HG02571 (cell line): Measurements from ENCODE around the gene PODN.

Experiments used
- ATAC-seq: cut with Tn5 transposase; IDR thresholded peaks from one replicate; pipeline ENCODE4 v1.9.1; 2021; ENCODE audit warnings: mild to moderate bottlenecking, moderate library complexity; ENCODE audit not compliant: unreplicated experiment

Gene PODN

GRCh38 chr1:53073868-53074311 is 11.9 kb downstream of the PODN start:
- ATAC-seq = no peak

GRCh38 chr1:53074313-53075154 is 12.5 kb downstream of the PODN start:
- ATAC-seq = no peak

GRCh38 chr1:53075206-53075605 is 13.2 kb downstream of the PODN start:
- ATAC-seq = no peak

- no peak for ATAC-seq
Observed at GRCh38 chr1:53075761-53076163, 13.7 kb downstream of the PODN start.

GRCh38 chr1:53076165-53076564 is 14.2 kb downstream of the PODN start:
- no peak for ATAC-seq

GRCh38 chr1:53076721-53077598 is 14.9 kb downstream of the PODN start:
- no peak for ATAC-seq

GRCh38 chr1:53077599-53077965 is 15.6 kb downstream of the PODN start:
- no peak for ATAC-seq

- no peak for ATAC-seq
Observed at GRCh38 chr1:53078333-53079101, 16.5 kb downstream of the PODN start.

- ATAC-seq = no peak
Observed at GRCh38 chr1:53079251-53079650, 17.2 kb downstream of the PODN start.

- ATAC-seq = no peak
Observed at GRCh38 chr1:53080041-53080440, 18.0 kb downstream of the PODN start.

- no peak for ATAC-seq
Observed at GRCh38 chr1:53080769-53081168, 18.8 kb downstream of the PODN start.

GRCh38 chr1:53081384-53082066 is 19.5 kb downstream of the PODN start:
- ATAC-seq = no peak

GRCh38 chr1:53082826-53083455 is 20.9 kb downstream of the PODN start:
- ATAC-seq = no peak

- ATAC-seq = no peak
Observed at GRCh38 chr1:53083636-53084588, 21.9 kb downstream of the PODN start.

- ATAC-seq = no peak
Observed at GRCh38 chr1:53084589-53084971, 22.6 kb downstream of the PODN start.

GRCh38 chr1:53085405-53085804 is 23.4 kb downstream of the PODN start:
- ATAC-seq = no peak

GRCh38 chr1:53086491-53087070 is 24.6 kb downstream of the PODN start:
- no peak for ATAC-seq
